HG03432 (cell line): Measurements from ENCODE around the gene ATXN2L.
A peak's percentile ranks its signal among the peaks of the same experiment; 100 is the strongest.
"Not testable (repeated sequence)": the region's sequence is repeated elsewhere in the genome, so short reads cannot be mapped to it uniquely, and the experiment has no call there.

ENCODE experiments used
- ATAC-seq: cut with Tn5 transposase; IDR thresholded peaks from one replicate; pipeline ENCODE4 v1.9.1; 2021; ENCODE audit warnings: mild to moderate bottlenecking, moderate library complexity; ENCODE audit not compliant: unreplicated experiment

The ATXN2L gene

GRCh38 chr16:28869201-28869600 is 46.4 kb downstream of the ATXN2L start:
- no peak for ATAC-seq

- ATAC-seq = no peak
These were observed 50.2 kb downstream of the ATXN2L start for GRCh38 chr16:28872952-28873351.

- ATAC-seq = no peak
These were observed 50.9 kb downstream of the ATXN2L start for GRCh38 chr16:28873543-28874201.

GRCh38 chr16:28874406-28874805 is 51.6 kb downstream of the ATXN2L start:
- no peak for ATAC-seq

- ATAC-seq = no peak
These were observed 52.6 kb downstream of the ATXN2L start for GRCh38 chr16:28875134-28876018.

- ATAC-seq = no peak
These were observed 53.3 kb downstream of the ATXN2L start for GRCh38 chr16:28876019-28876659.

GRCh38 chr16:28876973-28877654 is 54.3 kb downstream of the ATXN2L start:
- no peak for ATAC-seq

- no peak for ATAC-seq
These were observed 54.8 kb downstream of the ATXN2L start for GRCh38 chr16:28877655-28878000.

- no peak for ATAC-seq
These were observed 55.5 kb downstream of the ATXN2L start, which contains the start of gene ATP2A1 for GRCh38 chr16:28878083-28878926. Gene ATP2A1, plus strand, starts transcription at chr16:28878488. Its CDS starts 184 bp downstream, at chr16:28878672.

GRCh38 chr16:28879261-28879840 is 56.6 kb downstream of the ATXN2L start:
- ATAC-seq = peak; percentile 36

- peak; percentile 89 for ATAC-seq
These were observed 57.2 kb downstream of the ATXN2L start for GRCh38 chr16:28879841-28880588.

- no peak for ATAC-seq
These were observed 57.8 kb downstream of the ATXN2L start for GRCh38 chr16:28880589-28880915.

GRCh38 chr16:28880955-28881354 is 58.2 kb downstream of the ATXN2L start:
- no peak for ATAC-seq

GRCh38 chr16:28881565-28881964 is 58.8 kb downstream of the ATXN2L start:
- ATAC-seq = not testable (repeated sequence)

GRCh38 chr16:28882551-28883160 is 59.9 kb downstream of the ATXN2L start:
- ATAC-seq = no peak

GRCh38 chr16:28883221-28883996 is 60.6 kb downstream of the ATXN2L start:
- no peak for ATAC-seq

GRCh38 chr16:28884045-28884444 is 61.2 kb downstream of the ATXN2L start:
- no peak for ATAC-seq
